SK-N-SH (cell line): Measurements from ENCODE around the gene C11orf54.
A peak's percentile ranks its signal among the peaks of the same experiment; 100 is the strongest.

Experiments
- CHD2 ChIP-seq: fragments of 150-350 bp; IDR thresholded peaks from 2 replicates; pipeline ENCODE4 v1.6.1; 2018; ENCODE audit warnings: low read length; ENCODE audit not compliant: partially characterized antibody
- CTCF ChIP-seq: fragments of 200-600 bp; sonication (generic); IDR thresholded peaks from 2 replicates; pipeline ENCODE4 v1.6.1; 2017; ENCODE audit warnings: antibody characterized with exemption, mild to moderate bottlenecking, moderate library complexity
- ELF1 ChIP-seq: IDR thresholded peaks from 2 replicates; pipeline ENCODE4 v1.4.0; 2012
- EP300 ChIP-seq, 2 experiments: IDR thresholded peaks; 2 replicates each; pipeline versions ENCODE4 v1.4.0 to v1.6.1; 2012; ENCODE audit warnings: borderline replicate concordance in 1 of 2, low read depth in 1 of 2, low read length in 1 of 2
- EZH2phosphoT487 ChIP-seq: fragments of 200-600 bp; sonication (generic); IDR thresholded peaks from 2 replicates; pipeline ENCODE4 v1.6.1; 2017; ENCODE audit warnings: low read depth, mixed run types, mild to moderate bottlenecking, antibody characterized with exemption, moderate library complexity, borderline replicate concordance
- MXI1 ChIP-seq: IDR thresholded peaks from 2 replicates; pipeline ENCODE4 v1.6.1; 2012; ENCODE audit warnings: mild to moderate bottlenecking, low read depth, low read length, improper control_type of control experiment
- NRF1 ChIP-seq: IDR thresholded peaks from 2 replicates; pipeline ENCODE4 v1.6.1; 2012; ENCODE audit warnings: low read depth, mild to moderate bottlenecking, low read length
- POLR2AphosphoS5 ChIP-seq: IDR thresholded peaks from 2 replicates; pipeline ENCODE4 v1.6.1; 2012; ENCODE audit warnings: low read depth, low read length
- RFX5 ChIP-seq: IDR thresholded peaks from 2 replicates; pipeline ENCODE4 v1.6.1; 2012; ENCODE audit warnings: mild to moderate bottlenecking, improper control_type of control experiment, low read length
- SMC3 ChIP-seq: IDR thresholded peaks from 2 replicates; pipeline ENCODE4 v1.6.1; 2012; ENCODE audit warnings: low read depth, low read length, improper control_type of control experiment
- TF ChIP-seq, protein P1 (sequence below): fragments of 150-350 bp; IDR thresholded peaks from 2 replicates; pipeline ENCODE4 v1.6.1; 2017; ENCODE audit warnings: antibody characterized with exemption, low read length, low read depth, borderline replicate concordance
- TF ChIP-seq, protein P2 (sequence below): IDR thresholded peaks from 2 replicates; pipeline ENCODE4 v1.4.0; 2012; ENCODE audit warnings: low read depth, borderline replicate concordance

- TF ChIP-seq EP300 (IDR thresholded peaks at IDR 0.05; ENCODE audit: borderline replicate concordance in 1 of 2, low read depth in 1 of 2, low read length in 1 of 2) (no peak), RFX5 (no peak), CHD2 (no peak), POLR2AphosphoS5 (no peak), MXI1 (peak; percentile 99), CTCF (no peak; the same call in 1 of the 2 replicates), SMC3 (no peak), NRF1 (no peak), ELF1 (no peak), EZH2phosphoT487 (no peak)
- TF ChIP-seq, protein P1, sequence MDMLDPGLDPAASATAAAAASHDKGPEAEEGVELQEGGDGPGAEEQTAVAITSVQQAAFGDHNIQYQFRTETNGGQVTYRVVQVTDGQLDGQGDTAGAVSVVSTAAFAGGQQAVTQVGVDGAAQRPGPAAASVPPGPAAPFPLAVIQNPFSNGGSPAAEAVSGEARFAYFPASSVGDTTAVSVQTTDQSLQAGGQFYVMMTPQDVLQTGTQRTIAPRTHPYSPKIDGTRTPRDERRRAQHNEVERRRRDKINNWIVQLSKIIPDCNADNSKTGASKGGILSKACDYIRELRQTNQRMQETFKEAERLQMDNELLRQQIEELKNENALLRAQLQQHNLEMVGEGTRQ, result no peak
- TF ChIP-seq, protein P2, sequence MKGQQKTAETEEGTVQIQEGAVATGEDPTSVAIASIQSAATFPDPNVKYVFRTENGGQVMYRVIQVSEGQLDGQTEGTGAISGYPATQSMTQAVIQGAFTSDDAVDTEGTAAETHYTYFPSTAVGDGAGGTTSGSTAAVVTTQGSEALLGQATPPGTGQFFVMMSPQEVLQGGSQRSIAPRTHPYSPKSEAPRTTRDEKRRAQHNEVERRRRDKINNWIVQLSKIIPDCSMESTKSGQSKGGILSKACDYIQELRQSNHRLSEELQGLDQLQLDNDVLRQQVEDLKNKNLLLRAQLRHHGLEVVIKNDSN, result peak; percentile 64; the same call in 1 of the 2 replicates
These were observed 760 bp upstream of the C11orf54 start for GRCh38 chr11:93740730-93741093.
